Esophagus (tissue), 2 donors: ENCODE data around the gene ARF5. TPM values are rescaled to one million over a fixed set of nuclear protein-coding genes. Genes with fewer than 3 reads are reported as not detected.
A peak's percentile ranks its signal among the peaks of the same experiment; 100 is the strongest.
"Not testable (repeated sequence)": the region's sequence is repeated elsewhere in the genome, so short reads cannot be mapped to it uniquely, and the experiment has no call there.

Experiments
- H3K27ac ChIP-seq, 2 donors: one replicate each; pipeline ENCODE4 v1.5.1; 2013; ENCODE audit warnings: low read depth in 2 of 2, mild to moderate bottlenecking in 2 of 2, inconsistent platforms in 1 of 2, low read length in 1 of 2, moderate library complexity in 1 of 2
- H3K27me3 ChIP-seq, 2 donors: one replicate each; pipeline ENCODE4 v1.6.1; 2013; ENCODE audit warnings: low read length in 2 of 2, control low read depth in 1 of 2, mild to moderate bottlenecking in 1 of 2; ENCODE audit not compliant: insufficient read depth in 2 of 2, control insufficient read depth in 1 of 2
- H3K36me3 ChIP-seq, 2 donors: one replicate each; pipeline ENCODE4 v1.6.1; 2013; ENCODE audit warnings: low read length in 1 of 2; ENCODE audit not compliant: control insufficient read depth in 2 of 2, insufficient read depth in 2 of 2
- H3K4me1 ChIP-seq, 2 donors: one replicate each; pipeline ENCODE4 v1.6.1; 2013; ENCODE audit warnings: low read length in 1 of 2; ENCODE audit not compliant: control insufficient read depth in 2 of 2, insufficient read depth in 2 of 2
- H3K4me3 ChIP-seq, 2 donors: one replicate each; pipeline ENCODE4 v1.5.1; 2013; ENCODE audit warnings: low read length in 2 of 2, mild to moderate bottlenecking in 2 of 2, low read depth in 1 of 2, moderate library complexity in 1 of 2
- H3K9me3 ChIP-seq, 2 donors: one replicate each; pipeline ENCODE4 v1.6.1; 2013; ENCODE audit warnings: mild to moderate bottlenecking in 2 of 2, low read depth in 1 of 2, low read length in 1 of 2, moderate library complexity in 1 of 2; ENCODE audit not compliant: control insufficient read depth in 2 of 2, insufficient read depth in 1 of 2
- WGBS, 2 donors: extraction: QIAGEN DNeasy Blood & Tissue Kit; methylation state at CpG; one replicate each; pipeline ENCODE4 v1.1.7; 2013; 5-methylcytosine and 5-hydroxymethylcytosine counted together
- polyA plus RNA-seq, 2 donors: library from polyadenylated mRNA; stranded (reverse); fragments of 200-250 nt; gene quantifications; one replicate each; pipeline ENCODE4 v1.2.3, GENCODE V29; 2013
- donor health status: healthy with polysubstance abuse.
- donor health status: Bipolar disorder and iron deficiency.

The ARF5 gene
- polyA plus RNA-seq, 2 donors = 230 to 235 TPM

- no CpG with 5 or more reads among the region's 3 CpGs for WGBS, 2 donors
- not testable (repeated sequence) for H3K4me3 ChIP-seq, H3K4me1 ChIP-seq, H3K27ac ChIP-seq, H3K36me3 ChIP-seq, H3K9me3 ChIP-seq, H3K27me3 ChIP-seq
Observed at GRCh38 chr7:127568034-127568433, 20.2 kb upstream of the ARF5 start.

GRCh38 chr7:127571741-127572505 is 16.3 kb upstream of the ARF5 start:
- Histone ChIP-seq H3K4me3 (no peak overlapping the region), H3K36me3 (no peaks in the 10 kb centered on the region), H3K4me1 (no peaks in the 10 kb centered on the region), H3K27me3 (no peaks in the 10 kb centered on the region), H3K9me3 (no peaks in the 10 kb centered on the region), H3K27ac (no peak overlapping the region)
- 77 to 84% methylated on average over 3 of the region's 3 CpGs for WGBS, 2 donors

- no peak overlapping the region for H3K27ac ChIP-seq
- no peaks in the 10 kb centered on the region for H3K9me3 ChIP-seq
- H3K27me3 ChIP-seq = no peaks in the 10 kb centered on the region
- H3K4me1 ChIP-seq = peaks cover 2 to 7% of the 10 kb centered on the region in 2 donors
- 77 to 85% methylated on average over 5 of the region's 5 CpGs for WGBS, 2 donors
- H3K4me3 ChIP-seq = no peak overlapping the region
- H3K36me3 ChIP-seq = peaks cover 14 to 19% of the 10 kb centered on the region in 2 donors
Observed at GRCh38 chr7:127578036-127578684, 10.1 kb upstream of the ARF5 start.

GRCh38 chr7:127578711-127579275 is 9.4 kb upstream of the ARF5 start:
- Histone ChIP-seq H3K27me3 (no peaks in the 10 kb centered on the region), H3K36me3 (peaks cover 14 to 19% of the 10 kb centered on the region in 2 donors), H3K4me1 (peaks cover 4 to 10% of the 10 kb centered on the region in 2 donors), H3K27ac (no peak overlapping the region), H3K4me3 (no peak overlapping the region), H3K9me3 (no peaks in the 10 kb centered on the region)
- WGBS, 2 donors = 69 to 81% methylated on average over 4 of the region's 4 CpGs

- peaks cover 14 to 19% of the 10 kb centered on the region in 2 donors for H3K36me3 ChIP-seq
- H3K27me3 ChIP-seq = no peaks in the 10 kb centered on the region
- no peak overlapping the region for H3K4me3 ChIP-seq
- peaks cover 14 to 20% of the 10 kb centered on the region in 2 donors for H3K4me1 ChIP-seq
- H3K27ac ChIP-seq = no peak overlapping the region
- no peaks in the 10 kb centered on the region for H3K9me3 ChIP-seq
Observed at GRCh38 chr7:127580612-127581011, 7.6 kb upstream of the ARF5 start.

- Histone ChIP-seq H3K27me3 (no peaks in the 10 kb centered on the region), H3K4me3 (no peak overlapping the region), H3K27ac (no peak overlapping the region), H3K9me3 (no peaks in the 10 kb centered on the region), H3K36me3 (peaks cover 14 to 19% of the 10 kb centered on the region in 2 donors), H3K4me1 (peaks cover 14 to 20% of the 10 kb centered on the region in 2 donors)
- 96 to 99% methylated on average over 1 of the region's 1 CpG for WGBS, 2 donors
Observed at GRCh38 chr7:127581716-127582115, 6.5 kb upstream of the ARF5 start.

- H3K27ac ChIP-seq = no peak overlapping the region
- peaks cover 14 to 19% of the 10 kb centered on the region in 2 donors for H3K36me3 ChIP-seq
- 69 to 79% methylated on average over 14 of the region's 14 CpGs for WGBS, 2 donors
- H3K27me3 ChIP-seq = no peaks in the 10 kb centered on the region
- no peak overlapping the region for H3K4me3 ChIP-seq
- no peaks in the 10 kb centered on the region for H3K9me3 ChIP-seq
- H3K4me1 ChIP-seq = peaks cover 14 to 20% of the 10 kb centered on the region in 2 donors
Observed at GRCh38 chr7:127582361-127582760, 5.8 kb upstream of the ARF5 start.

GRCh38 chr7:127584648-127585043 is 3.6 kb upstream of the ARF5 start:
- peaks cover 6 to 16% of the 10 kb centered on the region in 2 donors for H3K36me3 ChIP-seq
- H3K27ac ChIP-seq = peak overlapping the region; percentile 93 to 97
- 30 to 32% methylated on average over 12 of the region's 12 CpGs for WGBS, 2 donors
- peak overlapping the region; percentile 87 to 91 for H3K4me3 ChIP-seq
- no peaks in the 10 kb centered on the region for H3K9me3 ChIP-seq
- peaks cover 20% of the 10 kb centered on the region in 2 donors for H3K4me1 ChIP-seq
- H3K27me3 ChIP-seq = no peaks in the 10 kb centered on the region

DNA sequence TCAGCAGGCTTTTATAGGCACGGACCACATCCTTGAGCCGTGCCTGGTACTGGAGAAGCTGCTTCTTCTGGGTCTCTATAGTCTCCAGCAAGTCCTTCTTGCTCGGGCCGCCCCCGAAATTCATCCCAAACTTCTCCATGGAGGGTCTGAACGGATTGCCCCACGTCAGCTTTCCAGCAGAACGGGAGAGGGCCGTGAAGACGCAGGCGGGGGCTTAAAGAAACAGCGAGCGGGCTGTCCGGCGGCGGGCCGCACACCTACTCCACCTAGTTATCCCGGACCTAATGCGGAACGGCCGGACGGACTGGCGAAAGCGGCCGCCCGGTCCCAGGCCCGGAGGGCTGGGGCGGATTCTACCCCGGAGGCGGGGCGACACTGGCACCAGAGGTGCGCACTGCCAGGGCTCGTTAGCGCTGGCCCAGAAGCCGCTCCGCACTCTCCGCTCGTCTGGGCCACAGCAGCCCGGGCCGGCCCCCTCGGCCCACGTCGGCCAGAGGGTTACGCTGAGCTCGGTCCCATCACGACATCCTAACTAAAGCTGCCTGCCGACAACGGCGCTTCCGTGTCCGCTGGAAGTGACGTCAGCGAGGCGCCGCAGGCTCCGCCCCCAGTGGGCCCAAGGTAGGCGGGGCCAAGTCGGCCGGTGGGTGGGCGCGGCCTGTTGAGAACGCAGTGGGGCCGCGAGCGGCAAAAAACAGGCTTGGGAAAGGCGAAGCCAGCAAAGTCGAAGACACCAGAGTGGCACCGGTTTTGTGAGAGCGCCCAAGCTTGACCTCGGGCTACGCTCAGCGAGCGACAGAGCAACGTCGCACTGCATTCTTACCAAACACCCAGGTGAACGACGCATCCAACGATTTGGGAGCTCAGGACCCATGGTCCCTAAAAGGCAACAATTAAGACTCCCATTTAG is 2.9 kb upstream of the ARF5 start, which contains the start of gene GCC1:
GCC1 (minus strand) TSS at position 553 of the 910 bp plus-strand sequence; CDS start at position 139, 414 bp downstream.
- peaks cover 6 to 16% of the 10 kb centered on the region in 2 donors for H3K36me3 ChIP-seq
- H3K4me3 ChIP-seq = peak within 1 kb of the TSS; percentile 87 to 91
- H3K27ac ChIP-seq = peak within 1 kb of the TSS; percentile 93 to 97
- no peaks in the 10 kb centered on the region for H3K27me3 ChIP-seq
- WGBS, 2 donors = 3% methylated on average over 63 to 78 of the region's 78 CpGs
- no peaks in the 10 kb centered on the region for H3K9me3 ChIP-seq
- H3K4me1 ChIP-seq = peaks cover 20% of the 10 kb centered on the region in 2 donors
